ENCODE measurements around the gene CPNE5.

DNA sequence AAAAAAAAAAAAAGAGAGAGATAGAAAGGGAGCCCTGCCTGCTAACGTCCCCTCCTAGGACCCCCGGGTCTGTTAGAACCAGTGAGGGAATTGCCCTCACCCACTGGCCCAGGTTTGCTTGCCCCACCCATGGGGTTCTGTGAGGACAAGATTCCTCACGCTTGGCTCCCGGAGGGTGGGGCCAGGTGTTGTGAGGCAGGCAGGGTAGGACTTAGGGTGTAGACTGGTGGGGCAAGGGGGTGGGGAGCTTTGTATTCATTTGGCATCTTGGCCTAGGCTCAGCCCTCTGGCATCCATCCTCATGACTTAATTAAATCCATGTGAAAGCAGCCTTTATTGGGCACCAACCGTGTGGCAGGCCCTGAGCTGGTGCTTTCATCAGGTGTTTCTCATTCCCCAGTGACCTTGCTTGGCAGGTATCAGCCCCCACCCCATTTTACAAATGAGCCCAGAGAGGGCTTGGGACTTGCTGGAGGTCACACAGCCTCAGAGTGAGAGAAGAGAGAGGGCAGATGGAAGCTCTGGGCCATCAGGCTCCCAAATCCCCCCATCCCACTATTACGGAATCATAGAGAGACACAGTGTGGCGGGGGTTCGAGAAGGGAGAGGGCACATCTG is 122.7 kb downstream of the CPNE5 start:
- TF ChIP-seq CTCF (IDR thresholded peaks at IDR 0.05) (no peak), EZH2 (IDR thresholded peaks at IDR 0.05) (no peak)
